ENCODE data around the gene CDH13.

The CDH13 gene

DNA sequence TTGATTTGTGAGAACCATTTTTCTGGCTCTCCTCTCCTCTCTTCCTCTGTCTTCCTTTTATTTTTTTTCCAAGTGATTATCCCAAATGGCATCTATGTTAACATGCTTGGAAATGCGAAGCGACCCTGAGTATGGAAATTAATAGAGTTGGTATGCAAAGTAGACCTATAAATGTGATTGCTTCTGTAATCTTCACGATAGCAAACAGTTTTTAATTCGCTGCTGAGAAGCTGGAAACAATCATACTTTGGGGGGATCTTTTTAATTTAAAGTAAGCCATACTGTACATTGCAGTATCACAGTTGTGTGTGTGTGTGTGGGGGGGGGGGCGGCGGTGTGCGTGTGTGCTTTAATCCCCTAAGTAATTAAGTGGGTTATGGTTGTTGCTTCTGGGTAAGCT, 233.3 kb downstream of the CDH13 start:
- TF ChIP-seq CTCF (IDR thresholded peaks at IDR 0.05; ENCODE audit: low read depth, low read length, missing control alignments): no peak
- H3K4me3 ChIP-seq (ENCODE audit: low read depth, low read length): no peak overlapping the region
- in situ Hi-C loops (cut with HindIII; ENCODE audit: low sequenced_read_pairs): no loop called here
- DNase-seq (ENCODE audit: low read depth): no peak

GRCh38 chr16:82862057-82862456, 235.3 kb downstream of the CDH13 start:
- in situ Hi-C loops (cut with HindIII; ENCODE audit: low sequenced_read_pairs): no loop called here
- no peak overlapping the region for H3K4me3 ChIP-seq (ENCODE audit: low read depth, low read length)
- DNase-seq (ENCODE audit: low read depth): no peak
- TF ChIP-seq CTCF (IDR thresholded peaks at IDR 0.05; ENCODE audit: low read depth, low read length, missing control alignments): no peak

DNA sequence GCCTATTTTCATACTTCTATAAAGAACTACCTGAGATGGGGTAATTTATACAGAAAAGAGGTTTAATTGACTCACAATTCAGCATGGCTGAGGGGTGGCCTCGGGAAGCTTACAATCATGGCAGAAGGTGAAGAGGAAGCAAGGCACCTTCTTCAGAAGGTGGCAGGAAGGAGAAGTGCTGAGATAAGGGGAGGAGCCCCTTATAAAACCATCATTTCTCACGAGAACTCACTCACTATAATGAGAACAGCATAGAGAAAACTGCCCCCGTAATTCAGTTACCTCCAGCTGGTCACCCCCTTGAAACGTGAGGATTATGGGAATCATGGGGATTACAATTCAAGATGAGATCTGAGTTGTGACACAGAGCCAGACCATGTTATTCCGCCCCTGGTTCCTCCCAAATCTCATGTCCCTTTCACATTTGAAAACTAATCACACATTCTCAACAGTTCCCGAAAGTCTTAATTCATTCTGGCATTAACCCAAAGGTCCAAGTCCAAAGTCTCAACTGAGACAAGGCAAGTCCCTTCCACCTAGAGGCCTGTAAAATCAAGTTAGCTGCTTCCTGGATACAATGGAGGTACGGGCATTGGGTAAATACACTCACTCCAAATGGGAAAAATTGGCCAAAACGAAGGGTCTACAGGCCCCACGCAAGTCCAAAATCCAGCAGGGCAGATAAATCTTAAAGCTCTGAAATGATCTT, 237.7 kb downstream of the CDH13 start:
- no peak for TF ChIP-seq CTCF (IDR thresholded peaks at IDR 0.05; ENCODE audit: low read depth, low read length, missing control alignments)
- in situ Hi-C loops (cut with HindIII; ENCODE audit: low sequenced_read_pairs): no loop called here
- H3K4me3 ChIP-seq (ENCODE audit: low read depth, low read length): no peak overlapping the region
- no peak for DNase-seq (ENCODE audit: low read depth)

- in situ Hi-C loops (cut with HindIII; ENCODE audit: low sequenced_read_pairs): no loop called here
- no peak for TF ChIP-seq CTCF (IDR thresholded peaks at IDR 0.05; ENCODE audit: low read depth, low read length, missing control alignments)
- no peak overlapping the region for H3K4me3 ChIP-seq (ENCODE audit: low read depth, low read length)
- no peak for DNase-seq (ENCODE audit: low read depth)
These were observed 238.6 kb downstream of the CDH13 start for GRCh38 chr16:82865412-82865811.

- DNase-seq (ENCODE audit: low read depth): no peak
- in situ Hi-C loops (cut with HindIII; ENCODE audit: low sequenced_read_pairs): no loop called here
- no peak for TF ChIP-seq CTCF (IDR thresholded peaks at IDR 0.05; ENCODE audit: low read depth, low read length, missing control alignments)
- H3K4me3 ChIP-seq (ENCODE audit: low read depth, low read length): no peak overlapping the region
These were observed 240.7 kb downstream of the CDH13 start for GRCh38 chr16:82867485-82867884.

DNA sequence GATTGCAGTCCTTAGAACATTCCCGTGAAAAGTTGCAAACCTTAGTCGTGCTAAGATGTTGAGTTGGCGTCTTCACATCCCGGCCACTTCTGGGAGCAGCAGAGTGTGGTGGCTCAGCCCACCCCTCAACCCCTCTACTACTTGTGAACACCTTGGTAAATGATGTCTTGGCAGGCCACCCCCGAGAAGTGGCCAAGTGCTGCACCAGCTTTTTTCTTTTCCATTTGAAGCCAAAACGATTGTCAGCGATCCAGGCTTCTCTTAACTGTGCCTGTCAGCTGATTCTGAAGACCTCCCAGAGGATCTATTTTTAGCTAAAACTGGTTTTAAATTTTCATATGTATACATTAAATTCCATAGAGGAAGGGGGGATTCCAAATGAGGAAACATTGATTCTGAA, 247.5 kb downstream of the CDH13 start:
- in situ Hi-C loops (cut with HindIII; ENCODE audit: low sequenced_read_pairs): no loop called here
- DNase-seq (ENCODE audit: low read depth): no peak
- H3K4me3 ChIP-seq (ENCODE audit: low read depth, low read length): no peak overlapping the region
- TF ChIP-seq CTCF (IDR thresholded peaks at IDR 0.05; ENCODE audit: low read depth, low read length, missing control alignments): no peak
